ENCODE data around the gene TRPM2. TPM values are rescaled to one million over a fixed set of nuclear protein-coding genes. Genes with fewer than 3 reads are reported as not detected.

TRPM2 gene
- total RNA-seq, 1 donor from 2014 or later: 1.6 TPM

- Histone ChIP-seq H3K9ac (ENCODE audit: low read depth in 1 of 3, low read length in 3 of 3) (no peak overlapping the region), H3K9me3 (ENCODE audit: control insufficient read depth in 3 of 3, low read length in 3 of 3) (peaks cover 0 to 2% (median 0%) of the 10 kb centered on the region in 3 donors), H3K27ac (ENCODE audit: low read depth, low read length) (no peak overlapping the region), H3K4me1 (ENCODE audit: control insufficient read depth in 3 of 3, insufficient read depth in 3 of 3, low read length in 3 of 3) (no peaks in the 10 kb centered on the region), H3K36me3 (ENCODE audit: control insufficient read depth in 3 of 3, insufficient read depth in 3 of 3, low read length in 3 of 3) (no peaks in the 10 kb centered on the region), H3K4me3 (ENCODE audit: low read length in 3 of 3) (no peak overlapping the region), H3K27me3 (ENCODE audit: control insufficient read depth in 3 of 3, insufficient read depth in 3 of 3, low read length in 3 of 3) (peaks cover 22 to 32% (median 29%) of the 10 kb centered on the region in 3 donors)
These were observed 97.0 kb downstream of the TRPM2 start for GRCh38 chr21:44450402-44450801.

- no peak overlapping the region for H3K4me3 ChIP-seq (ENCODE audit: low read length in 3 of 3)
- peaks cover 0 to under 1% (median under 1%) of the 10 kb centered on the region in 3 donors for H3K4me1 ChIP-seq (ENCODE audit: control insufficient read depth in 3 of 3, insufficient read depth in 3 of 3, low read length in 3 of 3)
- H3K36me3 ChIP-seq (ENCODE audit: control insufficient read depth in 3 of 3, insufficient read depth in 3 of 3, low read length in 3 of 3): no peaks in the 10 kb centered on the region
- no peak overlapping the region for H3K27ac ChIP-seq (ENCODE audit: low read depth, low read length)
- peaks cover 0 to 2% (median 0%) of the 10 kb centered on the region in 3 donors for H3K9me3 ChIP-seq (ENCODE audit: control insufficient read depth in 3 of 3, low read length in 3 of 3)
- peaks cover 22 to 33% (median 32%) of the 10 kb centered on the region in 3 donors for H3K27me3 ChIP-seq (ENCODE audit: control insufficient read depth in 3 of 3, insufficient read depth in 3 of 3, low read length in 3 of 3)
- H3K9ac ChIP-seq (ENCODE audit: low read depth in 1 of 3, low read length in 3 of 3): no peak overlapping the region
These were observed 97.6 kb downstream of the TRPM2 start for GRCh38 chr21:44450999-44451398.

GRCh38 chr21:44453120-44453519 is 99.7 kb downstream of the TRPM2 start:
- peaks cover 0 to 4% (median 2%) of the 10 kb centered on the region in 3 donors for H3K4me1 ChIP-seq (ENCODE audit: control insufficient read depth in 3 of 3, insufficient read depth in 3 of 3, low read length in 3 of 3)
- H3K9me3 ChIP-seq (ENCODE audit: control insufficient read depth in 3 of 3, low read length in 3 of 3): peaks cover 0 to 2% (median 0%) of the 10 kb centered on the region in 3 donors
- H3K27me3 ChIP-seq (ENCODE audit: control insufficient read depth in 3 of 3, insufficient read depth in 3 of 3, low read length in 3 of 3): peaks cover 38 to 43% (median 41%) of the 10 kb centered on the region in 3 donors
- no peak overlapping the region for H3K27ac ChIP-seq (ENCODE audit: low read depth, low read length)
- no peak overlapping the region for H3K9ac ChIP-seq (ENCODE audit: low read depth in 1 of 3, low read length in 3 of 3)
- no peak overlapping the region for H3K4me3 ChIP-seq (ENCODE audit: low read length in 3 of 3)
- H3K36me3 ChIP-seq (ENCODE audit: control insufficient read depth in 3 of 3, insufficient read depth in 3 of 3, low read length in 3 of 3): peaks cover 0 to 2% (median 0%) of the 10 kb centered on the region in 3 donors

- peaks cover 0 to 4% (median 2%) of the 10 kb centered on the region in 3 donors for H3K4me1 ChIP-seq (ENCODE audit: control insufficient read depth in 3 of 3, insufficient read depth in 3 of 3, low read length in 3 of 3)
- peaks cover 28 to 36% (median 31%) of the 10 kb centered on the region in 3 donors for H3K27me3 ChIP-seq (ENCODE audit: control insufficient read depth in 3 of 3, insufficient read depth in 3 of 3, low read length in 3 of 3)
- no peak overlapping the region for H3K4me3 ChIP-seq (ENCODE audit: low read length in 3 of 3)
- peaks cover 0 to 2% (median 0%) of the 10 kb centered on the region in 3 donors for H3K36me3 ChIP-seq (ENCODE audit: control insufficient read depth in 3 of 3, insufficient read depth in 3 of 3, low read length in 3 of 3)
- H3K27ac ChIP-seq (ENCODE audit: low read depth, low read length): no peak overlapping the region
- peaks cover 0 to 2% (median 0%) of the 10 kb centered on the region in 3 donors for H3K9me3 ChIP-seq (ENCODE audit: control insufficient read depth in 3 of 3, low read length in 3 of 3)
- H3K9ac ChIP-seq (ENCODE audit: low read depth in 1 of 3, low read length in 3 of 3): no peak overlapping the region
These were observed 100.6 kb downstream of the TRPM2 start for GRCh38 chr21:44454058-44454457.

GRCh38 chr21:44454747-44455523 is 101.5 kb downstream of the TRPM2 start, which contains the start of gene LRRC3:
LRRC3 (plus strand) TSS chr21:44455510; CDS start chr21:44456645, 1,135 bp downstream.
- Histone ChIP-seq H3K27ac (ENCODE audit: low read depth, low read length) (no peak within 1 kb of the TSS), H3K4me1 (ENCODE audit: control insufficient read depth in 3 of 3, insufficient read depth in 3 of 3, low read length in 3 of 3) (peaks cover 0 to 4% (median 2%) of the 10 kb centered on the region in 3 donors), H3K36me3 (ENCODE audit: control insufficient read depth in 3 of 3, insufficient read depth in 3 of 3, low read length in 3 of 3) (peaks cover 0 to 2% (median 0%) of the 10 kb centered on the region in 3 donors), H3K9me3 (ENCODE audit: control insufficient read depth in 3 of 3, low read length in 3 of 3) (peaks cover 0 to 2% (median 0%) of the 10 kb centered on the region in 3 donors), H3K4me3 (ENCODE audit: low read length in 3 of 3) (peak within 1 kb of the TSS in 2 of 3 donors; percentile 45 to 60), H3K9ac (ENCODE audit: low read depth in 1 of 3, low read length in 3 of 3) (peak within 1 kb of the TSS in 1 of 3 donors; percentile 8), H3K27me3 (ENCODE audit: control insufficient read depth in 3 of 3, insufficient read depth in 3 of 3, low read length in 3 of 3) (peaks cover 23 to 30% (median 23%) of the 10 kb centered on the region in 3 donors)

GRCh38 chr21:44455524-44456213 is 102.2 kb downstream of the TRPM2 start:
- Histone ChIP-seq H3K4me3 (ENCODE audit: low read length in 3 of 3) (peak overlapping the region in 2 of 3 donors; percentile 45 to 60), H3K4me1 (ENCODE audit: control insufficient read depth in 3 of 3, insufficient read depth in 3 of 3, low read length in 3 of 3) (peaks cover 0 to 4% (median 2%) of the 10 kb centered on the region in 3 donors), H3K9me3 (ENCODE audit: control insufficient read depth in 3 of 3, low read length in 3 of 3) (peaks cover 0 to 2% (median 0%) of the 10 kb centered on the region in 3 donors), H3K36me3 (ENCODE audit: control insufficient read depth in 3 of 3, insufficient read depth in 3 of 3, low read length in 3 of 3) (peaks cover 0 to 2% (median 0%) of the 10 kb centered on the region in 3 donors), H3K9ac (ENCODE audit: low read depth in 1 of 3, low read length in 3 of 3) (peak overlapping the region in 1 of 3 donors; percentile 8), H3K27me3 (ENCODE audit: control insufficient read depth in 3 of 3, insufficient read depth in 3 of 3, low read length in 3 of 3) (peaks cover 16 to 23% (median 17%) of the 10 kb centered on the region in 3 donors), H3K27ac (ENCODE audit: low read depth, low read length) (no peak overlapping the region)

- Histone ChIP-seq H3K27ac (ENCODE audit: low read depth, low read length) (no peak overlapping the region), H3K9ac (ENCODE audit: low read depth in 1 of 3, low read length in 3 of 3) (no peak overlapping the region), H3K9me3 (ENCODE audit: control insufficient read depth in 3 of 3, low read length in 3 of 3) (peaks cover 0 to 2% (median 0%) of the 10 kb centered on the region in 3 donors), H3K4me1 (ENCODE audit: control insufficient read depth in 3 of 3, insufficient read depth in 3 of 3, low read length in 3 of 3) (peaks cover 2 to 6% (median 5%) of the 10 kb centered on the region in 3 donors), H3K4me3 (ENCODE audit: low read length in 3 of 3) (peak overlapping the region in 1 of 3 donors; percentile 6), H3K27me3 (ENCODE audit: control insufficient read depth in 3 of 3, insufficient read depth in 3 of 3, low read length in 3 of 3) (peaks cover 13 to 20% (median 16%) of the 10 kb centered on the region in 3 donors), H3K36me3 (ENCODE audit: control insufficient read depth in 3 of 3, insufficient read depth in 3 of 3, low read length in 3 of 3) (peaks cover 0 to 2% (median 0%) of the 10 kb centered on the region in 3 donors)
These were observed 102.9 kb downstream of the TRPM2 start for GRCh38 chr21:44456214-44456914.

GRCh38 chr21:44456915-44457736 is 103.7 kb downstream of the TRPM2 start:
- Histone ChIP-seq H3K9me3 (ENCODE audit: control insufficient read depth in 3 of 3, low read length in 3 of 3) (peaks cover 0 to 2% (median 0%) of the 10 kb centered on the region in 3 donors), H3K4me3 (ENCODE audit: low read length in 3 of 3) (no peak overlapping the region), H3K36me3 (ENCODE audit: control insufficient read depth in 3 of 3, insufficient read depth in 3 of 3, low read length in 3 of 3) (peaks cover 0 to 2% (median 0%) of the 10 kb centered on the region in 3 donors), H3K27me3 (ENCODE audit: control insufficient read depth in 3 of 3, insufficient read depth in 3 of 3, low read length in 3 of 3) (peaks cover 12 to 18% (median 16%) of the 10 kb centered on the region in 3 donors), H3K4me1 (ENCODE audit: control insufficient read depth in 3 of 3, insufficient read depth in 3 of 3, low read length in 3 of 3) (peaks cover 2 to 14% (median 13%) of the 10 kb centered on the region in 3 donors), H3K9ac (ENCODE audit: low read depth in 1 of 3, low read length in 3 of 3) (no peak overlapping the region), H3K27ac (ENCODE audit: low read depth, low read length) (no peak overlapping the region)

Measured in skeletal muscle tissue (tissue), 4 donors.